Stimulated activated CD4-positive, alpha-beta T cell treated with anti-CD3 and anti-CD28 coated beads, Interleukin-15, amount 100 ng/mL, for 1 hour (primary cell): ENCODE data around the gene CPED1.
"Not testable (repeated sequence)": the region's sequence is repeated elsewhere in the genome, so short reads cannot be mapped to it uniquely, and the experiment has no call there.

Source experiments
- DNase-seq, 2 donors: peaks; one replicate each; pipeline ENCODE4 v3.0.0-alpha.2; 2020; ENCODE audit warnings: low read depth in 1 of 2, low spot score in 1 of 2

The CPED1 gene

DNA sequence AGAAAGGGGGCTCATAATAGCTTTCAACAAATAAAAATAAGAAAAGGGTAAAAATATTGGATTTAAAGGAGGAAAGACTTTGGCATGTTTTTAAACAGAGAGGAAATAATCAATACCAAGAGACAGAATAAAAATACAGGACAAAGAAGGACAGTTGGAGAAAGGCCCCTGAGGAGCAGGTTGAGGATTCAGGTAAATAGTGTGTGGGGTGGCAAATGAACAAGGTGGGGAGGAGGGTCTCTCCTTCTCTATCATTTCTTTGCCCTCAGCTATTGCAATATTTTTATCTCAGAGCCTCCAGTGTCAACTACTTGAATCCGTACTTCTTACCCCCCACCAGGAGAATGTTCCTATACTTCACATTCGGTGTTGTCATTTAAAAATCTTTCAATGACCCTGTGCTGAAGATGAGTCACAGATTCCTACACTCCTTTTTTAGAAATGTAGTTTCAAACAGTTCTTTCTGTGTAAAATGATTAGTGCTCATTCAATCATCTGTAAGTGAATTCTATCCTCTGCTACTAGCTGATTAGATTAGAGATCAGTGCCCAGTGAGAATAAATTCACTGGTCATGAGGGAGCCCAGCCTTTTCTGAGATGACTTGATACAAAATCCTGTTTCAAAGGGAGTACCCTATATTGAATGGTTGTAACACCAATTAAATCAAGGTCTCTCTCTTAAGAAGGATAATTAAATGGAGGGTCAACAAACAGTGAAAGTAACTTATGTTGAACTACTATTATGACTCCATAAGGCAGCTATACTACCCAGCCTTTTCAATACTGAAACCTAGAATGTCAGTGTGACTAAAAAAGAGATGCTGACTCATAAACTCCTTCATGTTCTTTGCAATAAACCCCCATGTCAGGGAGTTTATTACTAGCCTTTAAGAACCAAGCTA lies 289.9 kb downstream of the CPED1 start:
- DNase-seq = no peak

DNA sequence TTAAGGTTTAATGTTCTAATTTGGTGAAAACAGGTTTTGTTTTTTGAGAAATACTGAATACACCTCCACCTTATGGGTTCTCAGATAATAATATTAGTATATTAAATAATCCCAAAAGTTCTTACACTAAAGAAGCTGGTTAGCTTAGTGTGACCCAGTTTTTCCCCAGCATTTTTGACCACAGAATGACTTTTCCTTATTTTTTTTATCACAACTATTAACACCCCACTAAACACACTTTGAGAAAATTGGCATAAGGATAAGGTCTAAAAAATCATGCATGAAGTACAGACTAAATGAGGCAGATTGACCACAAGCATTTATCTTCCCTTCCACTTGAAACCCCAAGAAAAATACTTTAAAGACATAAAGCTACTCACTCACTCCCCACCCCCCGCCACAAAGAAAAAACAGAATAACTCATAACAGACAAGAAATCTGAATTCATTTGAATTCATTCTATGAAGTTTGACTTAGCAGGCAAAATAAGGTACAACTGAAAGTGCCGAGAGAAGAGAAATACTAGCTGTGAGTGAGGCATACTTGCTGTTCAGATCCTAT lies 290.6 kb downstream of the CPED1 start:
- no peak for DNase-seq

DNA sequence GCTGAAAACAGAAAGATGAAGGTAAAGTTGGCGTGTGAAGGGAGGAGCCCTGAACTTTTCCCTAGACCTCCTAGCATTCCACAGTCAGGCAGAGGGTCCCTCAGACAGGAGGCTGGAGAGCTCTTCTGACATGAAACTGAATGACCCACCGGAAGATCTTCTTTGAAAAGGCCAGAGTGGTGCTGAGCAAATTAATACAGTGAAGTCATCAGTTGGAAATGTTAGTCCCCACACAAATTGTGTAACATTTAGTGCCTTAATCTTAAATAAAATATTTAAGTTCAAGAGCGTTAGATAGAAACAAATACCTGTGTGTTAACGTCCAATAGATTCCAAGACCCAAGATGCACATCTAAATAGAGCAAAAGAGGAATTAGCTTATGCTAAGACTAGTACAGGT lies 291.3 kb downstream of the CPED1 start:
- DNase-seq = no peak

DNA sequence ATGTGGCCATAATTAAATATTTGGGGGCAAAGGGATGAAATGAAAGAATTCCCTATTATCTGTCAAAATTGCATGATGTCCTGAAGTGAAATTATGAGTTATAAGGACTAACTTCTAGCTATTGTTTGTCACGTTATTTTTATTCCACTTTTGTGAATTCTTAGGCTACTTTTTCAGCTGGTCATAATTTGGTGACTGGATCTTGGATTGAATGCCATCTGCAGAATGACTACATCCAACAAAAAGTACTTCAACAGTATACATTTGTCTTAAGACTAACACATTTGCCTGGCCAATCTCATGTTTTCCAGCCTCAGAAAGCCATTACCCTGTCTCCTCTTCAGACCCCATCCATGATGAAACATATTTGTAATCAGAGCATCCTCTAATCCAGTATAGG lies 292.1 kb downstream of the CPED1 start:
- no peak for DNase-seq

DNA sequence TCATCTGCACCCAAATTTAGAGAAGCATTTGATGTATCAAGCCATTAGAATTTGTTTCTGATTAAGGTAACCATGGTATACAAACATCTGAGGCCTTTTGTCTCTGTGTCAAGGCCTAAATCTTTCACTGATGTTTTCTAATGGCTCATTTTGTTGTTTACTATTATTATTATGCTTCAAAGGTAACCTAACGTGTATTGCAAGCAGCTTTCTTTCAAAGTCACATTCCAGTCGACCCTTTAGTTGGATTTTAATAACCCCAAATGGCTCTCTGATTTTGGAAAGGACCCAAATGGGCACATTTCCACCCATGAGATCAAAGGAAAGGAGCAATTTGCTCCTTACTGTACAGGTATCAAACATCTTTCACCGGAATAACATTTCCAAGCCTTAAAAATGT lies 293.6 kb downstream of the CPED1 start:
- no peak for DNase-seq

DNA sequence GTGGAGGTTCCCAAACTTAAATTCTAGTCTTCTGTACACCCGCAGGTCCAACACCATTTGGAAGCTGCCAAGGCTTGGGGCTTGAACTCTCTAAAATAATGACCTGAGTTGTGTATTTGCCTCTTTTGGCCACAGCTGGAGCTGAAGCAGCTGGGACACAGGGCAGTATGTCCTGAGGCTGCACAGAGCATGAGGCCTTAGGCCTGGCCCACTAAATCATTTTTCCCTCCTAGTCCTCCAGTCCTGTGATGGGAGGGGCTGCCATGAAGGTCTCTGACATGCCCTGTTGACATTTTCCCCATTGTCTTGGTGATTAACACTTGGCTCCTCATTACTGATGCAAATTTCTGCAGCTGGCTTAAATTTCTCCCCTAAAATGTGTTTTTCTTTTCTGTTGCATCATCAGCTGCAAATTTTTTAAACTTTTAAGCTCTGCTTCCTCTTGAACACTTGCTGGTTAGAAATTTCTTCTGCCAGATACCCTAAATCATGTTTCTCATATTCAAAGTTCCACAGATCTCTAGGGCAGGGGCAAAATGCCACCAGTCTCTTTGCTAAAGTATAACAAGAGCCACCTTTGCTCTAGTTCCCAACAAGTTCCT lies 296.7 kb downstream of the CPED1 start:
- DNase-seq = no peak

DNA sequence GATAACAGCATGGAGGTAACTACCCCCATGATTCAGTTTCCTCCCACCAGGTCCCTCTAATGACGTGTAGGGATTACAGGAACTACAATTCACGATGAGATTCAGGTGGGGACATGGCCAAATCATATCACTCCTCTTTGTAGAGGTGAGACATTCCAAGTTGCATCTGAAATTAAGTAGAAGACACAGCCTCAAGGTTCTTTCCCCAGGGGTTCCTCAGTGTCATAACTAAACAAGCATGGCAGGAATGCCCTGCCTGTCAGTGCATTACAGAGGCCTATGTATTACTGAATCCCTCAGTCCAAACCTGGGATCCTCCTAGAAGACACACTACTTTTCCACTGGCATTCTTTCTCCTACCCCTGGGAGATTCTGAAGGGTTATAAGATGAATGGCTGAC lies 297.7 kb downstream of the CPED1 start:
- no peak for DNase-seq

DNA sequence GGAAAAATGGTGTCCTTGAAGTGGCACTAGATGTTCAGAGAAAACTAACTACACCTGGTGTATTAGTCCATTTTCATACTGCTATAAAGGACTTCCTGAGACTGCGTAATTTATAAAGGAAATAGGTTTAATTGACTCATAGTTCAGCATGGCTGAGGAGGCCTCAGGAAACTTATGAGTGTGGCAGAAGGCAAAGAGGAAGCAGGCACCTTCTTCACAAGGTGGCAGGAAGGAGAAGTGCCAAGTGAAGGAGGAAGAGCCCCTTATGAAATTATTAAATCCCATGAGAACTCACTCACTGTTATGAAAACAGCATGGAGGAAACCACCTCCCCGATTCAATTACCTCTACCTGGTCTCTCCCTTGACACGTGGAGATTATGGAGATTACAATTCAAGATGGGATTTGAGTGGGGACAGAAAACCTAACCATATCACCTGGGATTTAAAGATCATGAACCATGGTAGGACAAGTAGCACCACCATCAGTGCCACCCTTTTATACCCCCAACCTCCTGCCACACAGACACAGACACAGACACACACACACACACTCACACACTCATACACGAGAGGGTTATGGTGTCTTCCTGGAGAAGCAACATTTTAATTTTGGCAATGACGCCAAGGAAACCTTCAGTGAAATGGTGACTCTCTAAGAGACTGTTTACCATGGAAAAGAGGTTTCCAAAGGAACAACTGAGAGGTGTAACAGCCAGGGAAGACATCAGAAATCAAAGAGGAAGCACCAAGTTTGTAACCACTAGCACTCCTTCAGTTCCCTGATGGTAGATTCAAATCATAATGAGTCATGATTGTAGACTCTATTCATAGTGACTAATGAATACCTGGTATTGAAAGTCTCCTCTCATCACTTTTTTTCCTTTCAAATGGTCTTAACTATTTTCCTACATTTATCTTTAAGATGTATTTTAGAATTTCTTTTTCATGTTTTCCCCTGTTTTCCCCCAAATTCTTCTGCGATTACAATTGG lies 298.5 kb downstream of the CPED1 start:
- DNase-seq = no peak

DNA sequence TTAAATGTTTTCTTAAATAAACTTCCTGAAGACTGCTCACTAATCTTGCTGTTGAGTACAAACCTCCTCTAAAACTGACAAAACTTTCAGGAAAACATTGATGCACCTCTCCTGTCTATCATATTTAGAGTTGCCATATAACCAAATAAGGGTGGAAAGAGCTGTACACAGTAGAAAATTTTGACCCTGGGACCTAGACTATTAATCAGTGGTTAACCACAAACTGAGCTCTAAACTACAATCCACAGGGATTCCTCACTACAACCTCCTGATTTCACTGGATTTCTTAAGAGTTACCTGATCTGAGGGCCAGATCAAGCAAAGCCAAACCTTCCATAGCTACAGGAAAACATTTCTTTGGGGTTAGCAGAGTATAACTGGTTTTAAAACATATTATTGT lies 300.4 kb downstream of the CPED1 start:
- no peak for DNase-seq

DNA sequence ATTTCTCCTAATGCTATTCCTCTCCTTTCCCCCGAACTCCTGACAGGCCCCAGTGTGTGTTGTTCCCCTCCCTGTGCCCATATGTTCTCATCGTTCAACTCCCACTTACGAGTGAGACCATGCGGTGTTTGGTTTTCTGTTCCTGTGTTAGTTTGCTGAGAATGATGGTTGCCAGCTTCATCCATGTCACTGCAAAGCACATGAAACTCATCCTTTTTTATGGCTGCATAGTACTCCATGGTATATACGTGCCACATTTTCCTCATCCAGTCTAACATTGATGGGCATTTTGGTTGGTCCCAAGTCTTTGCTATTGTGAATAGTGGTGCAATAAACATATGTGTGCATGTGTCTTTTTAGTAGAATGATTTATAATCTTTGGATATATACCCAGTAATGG lies 301.4 kb downstream of the CPED1 start:
- DNase-seq = not testable (repeated sequence)

DNA sequence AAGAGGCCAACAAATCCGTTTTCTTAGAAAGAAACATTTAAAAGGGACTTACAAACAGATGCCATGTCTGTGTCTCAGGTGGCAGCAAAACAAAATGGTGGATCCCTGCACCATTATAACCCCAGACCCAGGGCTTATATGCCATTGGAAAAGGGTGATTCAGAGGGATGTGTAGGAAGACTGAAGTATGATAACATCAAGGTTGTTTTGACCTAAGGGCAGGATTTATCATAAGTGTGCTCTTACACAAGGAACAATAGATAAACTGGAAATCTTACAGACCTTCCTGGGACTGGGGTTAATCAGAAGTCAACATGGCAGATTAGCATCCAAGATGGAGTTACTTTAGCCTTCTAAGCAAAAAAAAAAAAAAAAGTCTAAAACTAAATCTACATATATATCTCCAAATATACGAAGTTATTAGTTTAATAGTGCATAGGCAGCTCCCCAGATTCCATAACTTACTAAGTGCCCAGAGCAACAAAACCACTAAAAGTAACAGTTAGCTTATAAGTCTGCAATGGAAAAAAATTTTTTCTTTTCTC lies 306.0 kb downstream of the CPED1 start:
- DNase-seq = no peak

DNA sequence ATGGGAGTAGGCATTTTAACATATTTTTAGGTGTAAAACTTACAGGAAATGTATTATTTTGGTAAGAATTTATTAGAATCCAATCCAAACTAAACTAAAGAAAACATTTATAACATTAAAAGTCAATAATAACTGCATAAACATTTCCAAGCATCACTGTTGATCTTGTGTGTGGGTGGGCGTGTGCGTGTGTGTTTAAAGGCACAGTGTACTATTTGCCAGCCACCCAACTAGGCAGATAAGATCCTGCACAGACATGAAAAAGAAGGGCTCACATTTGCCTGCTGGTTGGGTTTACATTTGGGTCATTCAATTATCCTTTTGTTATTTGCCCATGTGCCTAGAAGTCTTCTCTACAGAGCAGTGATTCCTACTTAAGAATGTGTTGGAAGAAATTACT lies 309.3 kb downstream of the CPED1 start:
- no peak for DNase-seq

DNA sequence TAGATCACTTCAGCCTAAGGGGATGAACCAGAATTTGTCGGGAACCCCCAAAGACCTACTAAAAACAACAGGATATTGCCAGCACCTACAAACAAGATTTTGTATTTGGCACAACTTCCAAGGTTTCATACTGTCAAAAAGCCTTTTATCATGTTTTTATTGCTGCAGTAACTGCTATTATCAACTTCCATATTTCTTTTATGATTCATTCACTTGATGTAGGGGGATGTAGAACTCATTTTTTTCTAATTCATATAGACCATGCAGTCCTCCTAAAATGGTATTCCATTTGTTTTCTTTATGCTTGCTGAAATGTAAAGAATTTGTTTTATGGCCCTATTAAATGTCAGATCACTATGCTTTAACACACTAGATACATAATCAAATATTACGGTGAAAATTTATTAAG lies 310.3 kb downstream of the CPED1 start:
- DNase-seq = no peak

DNA sequence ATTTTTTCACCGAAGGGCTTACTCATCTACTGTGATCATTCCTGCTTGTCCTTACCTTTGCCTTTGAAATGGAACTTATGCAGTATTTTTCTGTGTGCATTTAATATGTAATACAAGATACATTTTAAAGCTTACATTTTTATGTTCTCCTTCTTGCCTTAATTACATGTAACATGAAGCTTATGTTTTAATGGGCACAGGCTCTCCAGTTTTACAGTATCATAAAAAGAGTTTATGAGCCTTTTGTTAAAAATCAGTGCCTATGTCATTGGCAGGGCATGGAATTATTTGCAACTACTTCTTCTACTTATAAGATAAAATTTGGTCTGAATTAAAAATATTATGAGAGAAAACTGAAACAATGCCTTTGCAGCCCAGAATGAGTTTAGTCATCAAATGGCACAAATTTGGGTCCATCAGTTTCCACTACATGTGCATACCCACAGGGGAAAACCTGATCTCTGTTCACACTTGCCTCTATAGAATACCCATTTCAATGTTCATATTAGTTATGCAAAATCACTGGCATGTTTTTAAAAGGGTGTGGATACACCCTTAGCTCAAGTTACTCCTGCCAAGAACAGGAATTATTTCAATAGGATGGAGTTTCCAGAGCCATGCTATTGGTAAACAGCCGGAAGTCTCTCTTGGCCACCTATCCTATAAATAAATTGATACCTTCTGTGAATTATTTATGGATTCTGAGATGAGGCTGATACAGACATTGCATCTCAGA lies 312.3 kb downstream of the CPED1 start:
- DNase-seq = no peak

DNA sequence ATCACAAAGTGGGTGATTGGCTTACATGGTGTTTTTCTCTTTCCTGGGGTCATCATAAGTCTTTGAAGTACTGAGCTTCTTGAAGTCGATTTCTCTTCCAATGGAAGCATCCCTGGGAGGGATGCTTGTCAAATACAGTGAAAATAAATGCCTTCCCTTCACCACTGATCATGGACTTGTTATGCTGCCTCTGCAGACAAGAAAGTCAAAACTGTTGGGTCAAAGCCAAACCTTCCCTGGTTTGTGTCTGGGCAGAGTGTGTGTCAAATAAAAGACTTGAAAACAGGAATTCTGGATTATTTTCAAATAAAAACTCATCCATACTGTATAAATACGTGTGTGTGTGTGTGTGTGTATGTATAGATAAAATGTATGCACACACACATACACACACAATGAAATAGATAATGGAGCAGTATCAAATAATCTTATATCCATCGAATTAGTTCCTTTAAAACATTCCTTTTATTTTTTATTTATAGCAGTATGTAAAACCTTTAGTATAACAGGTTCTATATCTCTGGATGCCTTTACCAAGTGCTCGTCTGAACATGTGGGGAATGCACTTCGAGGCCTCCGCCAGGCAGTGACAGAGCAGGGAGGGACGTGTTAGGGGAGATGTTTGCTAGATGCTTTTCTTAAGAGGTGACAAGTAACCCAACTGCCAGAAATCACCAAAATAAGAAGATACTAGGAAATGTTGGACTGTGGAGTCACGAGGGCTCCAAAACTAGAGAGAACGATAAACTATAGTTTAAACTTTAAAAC lies 313.1 kb downstream of the CPED1 start:
- no peak for DNase-seq

DNA sequence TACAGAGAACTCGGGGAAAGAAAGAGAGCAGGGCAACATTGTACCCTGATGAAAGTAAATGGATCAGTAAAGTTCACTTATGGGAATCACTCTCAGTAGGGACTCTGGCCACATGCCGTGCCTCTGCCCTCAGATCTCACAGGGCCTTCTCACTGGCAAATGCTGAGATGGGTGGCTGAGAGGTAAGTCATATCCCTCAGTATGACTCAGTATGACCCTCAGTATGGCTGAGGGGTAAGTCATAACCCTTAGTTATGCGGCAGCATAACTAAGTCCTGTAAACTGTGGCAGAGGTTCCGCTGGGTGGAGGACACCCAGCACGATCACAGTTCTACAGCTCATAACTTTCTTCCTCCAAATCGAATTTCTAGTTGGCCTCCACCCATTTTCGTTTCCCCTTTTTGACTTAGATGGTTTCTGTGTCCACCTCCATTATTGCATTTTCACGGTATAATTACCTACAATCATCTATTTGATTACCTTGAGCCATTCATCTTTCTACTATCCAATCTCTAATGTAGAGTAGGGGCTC lies 313.8 kb downstream of the CPED1 start:
- DNase-seq = no peak

DNA sequence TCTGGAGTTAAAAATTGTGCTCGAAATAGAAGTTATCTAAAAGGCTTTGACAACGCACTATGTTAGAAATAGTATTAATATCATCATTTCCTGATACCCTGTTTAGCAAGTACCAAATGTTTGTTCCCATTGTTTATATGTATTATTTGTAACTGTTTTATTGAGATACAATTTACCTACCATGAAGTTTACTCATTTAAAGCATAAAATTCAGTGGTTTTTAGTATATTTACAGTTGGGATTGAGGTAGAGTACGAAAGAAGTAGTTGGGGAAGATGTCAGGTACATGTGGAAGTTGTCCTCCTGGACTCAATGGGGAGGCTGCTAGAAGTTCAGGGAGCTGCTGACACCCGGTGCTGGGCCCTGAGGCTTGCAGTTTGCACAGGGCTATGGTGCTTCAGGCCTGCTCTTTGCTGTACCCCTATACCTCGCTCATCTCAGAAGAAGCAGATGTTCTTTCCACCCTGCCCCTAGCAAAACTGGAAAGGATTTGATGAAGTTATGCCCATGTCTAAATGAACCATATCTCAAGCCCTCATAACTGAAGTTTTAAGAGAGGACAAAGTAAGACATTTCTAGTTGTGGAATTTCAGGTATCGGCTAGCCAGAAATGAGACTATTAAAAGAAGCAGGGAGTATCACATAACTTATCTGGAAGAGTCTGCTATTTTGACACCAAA lies 315.1 kb downstream of the CPED1 start:
- DNase-seq = no peak

DNA sequence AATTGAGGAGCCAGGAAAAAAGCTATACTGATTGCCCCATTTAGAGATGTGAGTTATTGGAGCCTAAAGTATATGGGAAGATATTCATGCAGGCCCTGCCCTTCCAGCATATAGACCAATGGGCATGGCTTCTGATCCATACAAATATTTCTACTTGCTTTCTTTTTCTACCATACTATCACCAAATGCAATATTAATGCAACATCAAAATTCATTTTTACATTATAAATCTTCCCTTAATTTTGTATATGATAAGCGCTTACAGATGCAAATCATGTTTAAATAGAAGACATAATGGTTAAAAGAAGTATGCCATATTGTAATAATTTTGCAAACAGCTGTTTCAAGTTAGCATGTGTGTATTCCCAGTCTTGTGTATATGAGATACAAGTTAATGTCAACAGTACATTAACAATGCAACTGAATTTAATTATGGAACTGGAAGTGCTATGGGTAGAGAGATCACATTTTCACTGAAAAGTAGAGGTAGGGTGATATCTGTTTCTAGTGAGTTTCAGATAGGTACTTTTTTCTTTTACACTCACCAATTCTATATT lies 315.7 kb downstream of the CPED1 start:
- DNase-seq = no peak
